Small intestine (tissue), 7 donors: ENCODE data around the gene ACACB. TPM values are rescaled to one million over a fixed set of nuclear protein-coding genes. Genes with fewer than 3 reads are reported as not detected.

Experiments
- DNase-seq, 2 donors: peaks; one replicate each; pipeline versions ENCODE4 v3.0.0 to v3.0.0-alpha.2; 2013
- FAIRE-seq: peaks from 2 replicates; lab custom pipeline; 2012; peaks lifted over from hg19 to GRCh38; lab: Jason Lieb, UNC
- H3K27ac ChIP-seq, 3 donors: one replicate each; pipeline ENCODE4 v1.5.1; 2013; ENCODE audit warnings: low read length in 2 of 3, mild to moderate bottlenecking in 2 of 3, control low read depth in 1 of 3, inconsistent platforms in 1 of 3, low read depth in 1 of 3, moderate library complexity in 1 of 3
- H3K27me3 ChIP-seq, 3 donors: one replicate each; pipeline ENCODE4 v1.6.1; 2013; ENCODE audit warnings: low read length in 3 of 3, inconsistent platforms in 1 of 3; ENCODE audit not compliant: control insufficient read depth in 3 of 3, insufficient read depth in 3 of 3
- H3K36me3 ChIP-seq, 3 donors: one replicate each; pipeline ENCODE4 v1.6.1; 2013; ENCODE audit warnings: low read length in 3 of 3, inconsistent platforms in 1 of 3, low read depth in 1 of 3, mild to moderate bottlenecking in 1 of 3, moderate library complexity in 1 of 3; ENCODE audit not compliant: control insufficient read depth in 3 of 3, insufficient read depth in 2 of 3
- H3K4me1 ChIP-seq, 3 donors: one replicate each; pipeline ENCODE4 v1.6.1; 2013; ENCODE audit warnings: low read length in 2 of 3, inconsistent platforms in 1 of 3, low read depth in 1 of 3, mild to moderate bottlenecking in 1 of 3, moderate library complexity in 1 of 3; ENCODE audit not compliant: control insufficient read depth in 3 of 3, insufficient read depth in 2 of 3
- H3K4me3 ChIP-seq, 3 donors: one replicate each; pipeline ENCODE4 v1.5.1; 2013; ENCODE audit warnings: low read length in 3 of 3, control low read depth in 1 of 3, inconsistent platforms in 1 of 3, low read depth in 1 of 3, mild to moderate bottlenecking in 1 of 3, moderate library complexity in 1 of 3
- H3K9me3 ChIP-seq, 2 donors: one replicate each; pipeline ENCODE4 v1.6.1; 2013; ENCODE audit warnings: low read depth in 1 of 2, low read length in 1 of 2; ENCODE audit not compliant: control insufficient read depth in 2 of 2, insufficient read depth in 1 of 2
- WGBS, 3 donors: extraction: QIAGEN DNeasy Blood & Tissue Kit; methylation state at CpG; one replicate each; pipeline ENCODE4 v1.1.7; 2013; 5-methylcytosine and 5-hydroxymethylcytosine counted together
- polyA plus RNA-seq, 4 donors: library from polyadenylated mRNA; stranded (reverse) in 3 of 4; unstranded in 1 of 4; fragments of 200-250 nt in 3 of 4; fragments of 120-200 nt in 1 of 4; gene quantifications; one replicate each; pipeline versions ENCODE4 v1.2.1 to v1.2.3, GENCODE V29; 2013
- donor health status: healthy with polysubstance abuse.
- donor health status: control.
- donor health status: control.
- donor health status: Bipolar disorder and iron deficiency.
- donor health status: healthy.

ACACB gene
- polyA plus RNA-seq, 4 donors, result 7.0 to 40.5 (median 14.1) TPM

DNA sequence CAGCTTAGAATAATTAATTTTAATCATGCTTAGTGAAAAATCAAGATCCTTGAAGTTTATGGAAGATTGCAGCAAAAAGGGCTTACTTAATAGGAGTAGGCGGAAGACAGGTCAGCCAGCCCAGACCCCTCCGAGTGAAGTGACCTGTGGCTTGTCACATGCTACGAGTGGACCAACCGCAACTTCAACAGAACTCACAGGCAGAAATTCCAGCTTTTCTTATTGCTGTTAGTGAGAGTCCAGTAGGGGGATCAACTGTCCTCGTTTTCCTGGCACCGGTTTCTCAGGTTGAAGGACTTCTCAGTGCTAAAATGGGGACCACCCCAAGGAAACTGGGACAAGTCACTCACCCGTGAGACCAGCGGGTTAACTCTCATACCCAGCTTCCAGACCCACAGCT lies 72.9 kb downstream of the ACACB start:
- H3K27me3 ChIP-seq, result no peaks in the 10 kb centered on the region
- FAIRE-seq, result no peak

DNA sequence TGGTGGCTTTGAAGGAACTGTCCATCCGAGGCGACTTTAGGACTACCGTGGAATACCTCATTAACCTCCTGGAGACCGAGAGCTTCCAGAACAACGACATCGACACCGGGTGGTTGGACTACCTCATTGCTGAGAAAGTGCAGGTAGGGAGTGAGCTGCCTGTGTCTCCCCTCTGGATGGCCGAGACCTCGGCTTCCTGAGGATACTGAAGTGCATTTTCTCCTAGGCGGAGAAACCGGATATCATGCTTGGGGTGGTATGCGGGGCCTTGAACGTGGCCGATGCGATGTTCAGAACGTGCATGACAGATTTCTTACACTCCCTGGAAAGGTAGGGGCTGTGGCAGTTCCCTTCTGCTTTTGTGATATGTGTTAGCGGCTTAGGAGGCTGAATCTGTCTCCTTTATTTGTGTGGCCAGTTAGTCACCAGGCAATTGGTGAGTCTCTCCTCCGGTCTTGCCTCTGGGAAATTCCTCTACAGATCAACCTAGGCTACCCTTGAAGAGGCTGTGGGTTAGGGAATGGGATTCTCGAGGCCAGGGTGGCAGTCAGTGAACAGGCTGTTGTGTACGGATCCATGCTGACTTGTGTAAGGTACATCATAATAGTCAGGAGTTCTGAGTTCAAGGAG lies 75.3 kb downstream of the ACACB start:
- Histone ChIP-seq H3K27me3 (no peaks in the 10 kb centered on the region), H3K4me3 (no peak overlapping the region), H3K36me3 (peaks cover 5 to 40% (median 21%) of the 10 kb centered on the region in 3 donors), H3K9me3 (no peaks in the 10 kb centered on the region), H3K27ac (no peak overlapping the region), H3K4me1 (no peaks in the 10 kb centered on the region)
- WGBS, 3 donors, result 90 to 96% (median 93%) methylated on average over 20 of the region's 20 CpGs
- no peak for DNase-seq
- no peak for FAIRE-seq

More for the DNA sequence above, 72.9 kb downstream of the ACACB start:
- Histone ChIP-seq H3K9me3 (no peaks in the 10 kb centered on the region), H3K27ac (no peak overlapping the region), H3K36me3 (peaks cover 6 to 44% (median 23%) of the 10 kb centered on the region in 3 donors), H3K4me1 (no peaks in the 10 kb centered on the region), H3K4me3 (no peak overlapping the region)
- no peak for DNase-seq
- WGBS, 3 donors, result 88 to 97% (median 91%) methylated on average over 8 of the region's 8 CpGs

- Histone ChIP-seq H3K4me1 (no peaks in the 10 kb centered on the region), H3K4me3 (no peak overlapping the region), H3K9me3 (no peaks in the 10 kb centered on the region), H3K27me3 (no peaks in the 10 kb centered on the region), H3K36me3 (peaks cover 10 to 42% (median 17%) of the 10 kb centered on the region in 3 donors), H3K27ac (no peak overlapping the region)
- 80 to 89% (median 83%) methylated on average over 3 of the region's 3 CpGs for WGBS, 3 donors
- peak in 1 of 2 donors; percentile 33 for DNase-seq
- FAIRE-seq, result no peak
Measured at GRCh38 chr12:109192358-109192757, 76.0 kb downstream of the ACACB start.

GRCh38 chr12:109193896-109194295 lies 77.5 kb downstream of the ACACB start:
- 94 to 98% (median 96%) methylated on average over 8 of the region's 8 CpGs for WGBS, 3 donors
- H3K4me3 ChIP-seq, result no peak overlapping the region
- no peak for FAIRE-seq
- no peaks in the 10 kb centered on the region for H3K4me1 ChIP-seq
- H3K27me3 ChIP-seq, result no peaks in the 10 kb centered on the region
- no peaks in the 10 kb centered on the region for H3K9me3 ChIP-seq
- no peak for DNase-seq
- H3K27ac ChIP-seq, result no peak overlapping the region
- peaks cover 5 to 38% (median 17%) of the 10 kb centered on the region in 3 donors for H3K36me3 ChIP-seq

GRCh38 chr12:109196332-109196731 lies 79.9 kb downstream of the ACACB start:
- no peaks in the 10 kb centered on the region for H3K4me1 ChIP-seq
- no peak overlapping the region for H3K27ac ChIP-seq
- H3K4me3 ChIP-seq, result no peak overlapping the region
- H3K27me3 ChIP-seq, result no peaks in the 10 kb centered on the region
- H3K36me3 ChIP-seq, result peaks cover 5 to 44% (median 23%) of the 10 kb centered on the region in 3 donors
- 80 to 99% (median 94%) methylated on average over 4 of the region's 4 CpGs for WGBS, 3 donors
- no peaks in the 10 kb centered on the region for H3K9me3 ChIP-seq
- no peak for FAIRE-seq
- no peak for DNase-seq

- no peaks in the 10 kb centered on the region for H3K27me3 ChIP-seq
- H3K9me3 ChIP-seq, result no peaks in the 10 kb centered on the region
- H3K36me3 ChIP-seq, result peaks cover 9 to 42% (median 24%) of the 10 kb centered on the region in 3 donors
- 86 to 90% (median 88%) methylated on average over 10 of the region's 10 CpGs for WGBS, 3 donors
- no peak for FAIRE-seq
- no peak for DNase-seq
- H3K4me1 ChIP-seq, result no peaks in the 10 kb centered on the region
- H3K4me3 ChIP-seq, result no peak overlapping the region
- H3K27ac ChIP-seq, result no peak overlapping the region
Measured at GRCh38 chr12:109197327-109197726, 80.9 kb downstream of the ACACB start.

DNA sequence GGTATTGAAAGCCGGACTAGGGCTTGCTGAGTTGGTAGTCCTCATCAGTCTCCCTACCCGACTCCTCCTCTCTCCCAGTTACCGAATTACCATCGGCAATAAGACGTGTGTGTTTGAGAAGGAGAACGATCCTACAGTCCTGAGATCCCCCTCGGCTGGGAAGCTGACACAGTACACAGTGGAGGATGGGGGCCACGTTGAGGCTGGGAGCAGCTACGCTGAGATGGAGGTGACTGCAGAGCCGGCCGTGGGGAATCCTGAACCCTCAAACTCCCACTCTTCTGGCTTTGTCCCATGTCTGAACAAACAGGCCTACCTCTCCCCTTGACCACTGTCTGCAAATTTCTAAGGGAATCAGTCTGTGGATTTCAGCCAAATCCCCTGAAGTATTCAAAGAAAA lies 82.9 kb downstream of the ACACB start:
- Histone ChIP-seq H3K4me1 (no peaks in the 10 kb centered on the region), H3K27ac (no peak overlapping the region), H3K4me3 (no peak overlapping the region), H3K27me3 (no peaks in the 10 kb centered on the region), H3K36me3 (peaks cover 9 to 34% (median 24%) of the 10 kb centered on the region in 3 donors), H3K9me3 (no peaks in the 10 kb centered on the region)
- no peak for FAIRE-seq
- DNase-seq, result no peak
- WGBS, 3 donors, result 88 to 95% (median 91%) methylated on average over 11 of the region's 11 CpGs

DNA sequence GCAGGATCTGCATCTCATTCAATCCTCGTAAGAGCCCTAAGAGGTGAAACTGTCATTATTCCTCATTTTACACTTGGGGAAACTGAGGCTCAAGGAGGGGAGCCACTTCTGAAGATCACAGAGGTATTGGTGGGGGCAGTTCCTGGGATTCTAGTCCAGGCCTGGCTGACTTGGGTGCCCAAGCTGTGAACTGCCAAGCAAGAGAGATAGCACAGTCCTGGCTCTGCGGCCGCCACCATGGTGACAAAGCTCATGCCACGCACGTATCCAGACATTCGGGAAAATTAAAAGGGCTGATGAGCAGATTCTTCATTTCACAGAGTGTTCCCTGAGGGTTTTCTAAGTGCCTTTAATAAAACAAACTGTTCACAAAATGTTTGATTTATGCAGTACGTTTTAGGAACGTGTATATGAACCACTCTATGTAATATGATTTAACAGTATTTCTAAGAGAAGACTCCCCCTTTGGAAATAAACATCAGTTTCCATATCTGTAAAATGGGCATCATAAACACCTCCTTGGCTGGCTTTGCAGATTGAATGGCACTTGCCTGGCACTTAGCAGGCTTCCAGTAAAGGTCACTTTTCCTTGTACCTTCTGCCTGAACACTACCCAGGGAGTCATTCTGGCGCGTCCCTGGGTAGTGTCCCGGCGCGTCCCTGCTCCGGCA lies 84.6 kb downstream of the ACACB start:
- no peaks in the 10 kb centered on the region for H3K27me3 ChIP-seq
- DNase-seq (no peak), FAIRE-seq (no peak)
- peaks cover 9 to 34% (median 19%) of the 10 kb centered on the region in 3 donors for H3K36me3 ChIP-seq
- WGBS, 3 donors, result 95 to 96% (median 96%) methylated on average over 14 of the region's 14 CpGs
- H3K9me3 ChIP-seq, result no peaks in the 10 kb centered on the region
- H3K4me3 ChIP-seq, result no peak overlapping the region
- no peaks in the 10 kb centered on the region for H3K4me1 ChIP-seq
- no peak overlapping the region for H3K27ac ChIP-seq
